Breast epithelium (tissue), 3 donors: Measurements from ENCODE around the gene LDAH.

Source experiments
- CTCF ChIP-seq, 3 donors: fragments of 450-650 bp; IDR thresholded peaks; one replicate each; pipeline ENCODE4 v1.5.1; 2016 to 2017; ENCODE audit warnings: antibody characterized with exemption in 3 of 3, mild to moderate bottlenecking in 3 of 3, moderate library complexity in 3 of 3
- POLR2A ChIP-seq: fragments of 450-650 bp; IDR thresholded peaks from one replicate; pipeline ENCODE4 v1.6.1; 2016; ENCODE audit warnings: antibody characterized with exemption, mild to moderate bottlenecking, moderate library complexity

GRCh38 chr2:20803974-20804373 is 18.9 kb downstream of the LDAH start:
- TF ChIP-seq CTCF (IDR thresholded peaks at IDR 0.05) (no peak), POLR2A (no peak)
